A673 (cell line): ENCODE measurements around the gene C10orf90.

Source experiments
- EZH2 ChIP-seq: fragments of 200-600 bp; sonication (generic); IDR thresholded peaks from 2 replicates; pipeline ENCODE4 v1.6.1; 2017; ENCODE audit warnings: borderline replicate concordance, low read depth, mild to moderate bottlenecking, mixed read lengths, antibody characterized with exemption, low read length; ENCODE audit not compliant: poor library complexity, severe bottlenecking
- TF ChIP-seq, protein P1 (sequence below): fragments of 300-800, 200-600 bp; sonication (generic); conservative IDR thresholded peaks from 2 replicates; pipeline ENCODE4 v1.5.1; 2017; ENCODE audit warnings: low read depth, mild to moderate bottlenecking, antibody characterized with exemption, low read length, moderate library complexity, mixed read lengths

DNA sequence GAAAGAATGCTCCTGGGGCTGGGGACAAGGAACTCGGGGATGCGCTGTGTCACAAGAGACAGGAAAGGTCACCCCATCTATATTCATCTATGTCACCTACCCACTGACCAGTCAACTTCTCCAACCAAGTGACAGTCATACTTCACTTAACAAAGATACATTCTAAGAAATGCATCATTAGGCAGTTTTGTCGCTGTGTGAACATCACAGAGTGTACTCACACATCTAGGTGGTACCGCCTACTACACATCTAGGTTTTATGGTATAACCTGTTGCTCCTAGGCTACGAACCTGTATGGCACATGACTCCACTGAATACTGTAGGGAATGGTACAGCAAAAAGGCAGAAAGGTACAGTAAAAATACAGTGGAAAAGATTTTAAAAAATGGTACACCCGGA lies 278.4 kb downstream of the C10orf90 start:
- TF ChIP-seq, protein P1, sequence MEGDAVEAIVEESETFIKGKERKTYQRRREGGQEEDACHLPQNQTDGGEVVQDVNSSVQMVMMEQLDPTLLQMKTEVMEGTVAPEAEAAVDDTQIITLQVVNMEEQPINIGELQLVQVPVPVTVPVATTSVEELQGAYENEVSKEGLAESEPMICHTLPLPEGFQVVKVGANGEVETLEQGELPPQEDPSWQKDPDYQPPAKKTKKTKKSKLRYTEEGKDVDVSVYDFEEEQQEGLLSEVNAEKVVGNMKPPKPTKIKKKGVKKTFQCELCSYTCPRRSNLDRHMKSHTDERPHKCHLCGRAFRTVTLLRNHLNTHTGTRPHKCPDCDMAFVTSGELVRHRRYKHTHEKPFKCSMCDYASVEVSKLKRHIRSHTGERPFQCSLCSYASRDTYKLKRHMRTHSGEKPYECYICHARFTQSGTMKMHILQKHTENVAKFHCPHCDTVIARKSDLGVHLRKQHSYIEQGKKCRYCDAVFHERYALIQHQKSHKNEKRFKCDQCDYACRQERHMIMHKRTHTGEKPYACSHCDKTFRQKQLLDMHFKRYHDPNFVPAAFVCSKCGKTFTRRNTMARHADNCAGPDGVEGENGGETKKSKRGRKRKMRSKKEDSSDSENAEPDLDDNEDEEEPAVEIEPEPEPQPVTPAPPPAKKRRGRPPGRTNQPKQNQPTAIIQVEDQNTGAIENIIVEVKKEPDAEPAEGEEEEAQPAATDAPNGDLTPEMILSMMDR = no peak
- TF ChIP-seq EZH2 = no peak
